ENCODE results near the gene HBEGF. TPM values are rescaled to one million over a fixed set of nuclear protein-coding genes. Genes with fewer than 3 reads are reported as not detected.

HBEGF gene
- 15.7 and 17.1 TPM in 2 replicates for total RNA-seq

DNA sequence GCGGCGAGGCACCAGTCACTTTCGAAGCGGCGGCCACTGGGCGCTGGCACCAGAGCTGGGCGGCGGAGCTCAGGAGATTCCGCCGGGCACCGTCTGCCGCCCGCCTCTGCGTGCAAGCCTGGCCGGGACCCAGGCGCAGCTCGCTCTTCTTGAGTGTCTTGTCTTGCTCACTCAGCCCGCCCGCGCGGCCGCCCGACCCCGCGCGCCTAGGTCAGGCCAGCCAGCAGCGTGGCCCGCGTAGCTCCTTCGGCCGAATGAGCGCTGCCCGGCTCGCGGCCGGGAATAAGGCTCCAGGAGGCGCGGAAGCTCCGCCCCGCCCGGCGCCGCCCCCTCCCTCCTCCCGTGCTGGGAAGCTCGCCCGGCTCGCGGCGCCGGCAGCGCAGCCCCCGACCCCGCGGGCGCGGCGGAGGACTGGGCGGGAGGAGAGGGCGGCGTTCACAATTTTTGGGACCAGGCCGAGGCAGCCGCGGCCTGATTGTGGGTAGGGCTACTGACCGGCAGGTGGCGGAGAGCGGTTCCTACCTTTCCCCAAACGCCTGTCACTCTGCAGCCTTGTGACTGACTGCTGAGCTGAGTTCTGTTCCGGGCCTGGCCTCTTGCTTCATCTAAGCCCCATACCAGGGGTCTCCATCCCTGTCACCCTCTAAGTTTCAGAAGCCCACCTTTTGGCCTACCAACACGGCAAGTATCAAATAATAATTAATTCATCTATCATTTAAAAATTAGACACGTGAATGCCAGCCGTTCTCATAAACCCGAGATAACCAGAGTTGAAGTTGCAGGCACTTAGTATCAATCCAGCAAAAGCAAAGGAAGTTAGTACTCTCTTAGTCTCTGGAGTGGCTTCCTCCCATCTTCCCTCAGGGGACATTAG, at the start of gene HBEGF:
Gene HBEGF, minus strand, starts transcription at position 256 of the 874 bp plus-strand sequence. CDS start 275 bp downstream, outside the sequence.
- Mint-ChIP-seq H3K27me3 (ENCODE audit: low read depth) (peaks cover 11% of the 10 kb centered on the region), H3K36me3 (ENCODE audit: low read depth) (peaks cover 35% of the 10 kb centered on the region), H3K9me3 (no peaks in the 10 kb centered on the region), H3K4me1 (ENCODE audit: low read depth) (peaks cover 39% of the 10 kb centered on the region), H3K4me3 (ENCODE audit: low read depth) (peak within 1 kb of the TSS; percentile 87), H3K27ac (peak within 1 kb of the TSS; percentile 33)
- peak; percentile 36 for DNase-seq (ENCODE audit: low spot score)
- intact Hi-C loops (cut with micrococcal nuclease), result no loop called here

GRCh38 chr5:140393738-140394137, 47.3 kb upstream of the HBEGF start:
- Mint-ChIP-seq H3K4me1 (ENCODE audit: low read depth) (no peaks in the 10 kb centered on the region), H3K27ac (no peak overlapping the region), H3K27me3 (ENCODE audit: low read depth) (no peaks in the 10 kb centered on the region), H3K36me3 (ENCODE audit: low read depth) (no peaks in the 10 kb centered on the region), H3K9me3 (no peaks in the 10 kb centered on the region), H3K4me3 (ENCODE audit: low read depth) (no peak overlapping the region)
- intact Hi-C loops (cut with micrococcal nuclease), result no loop called here
- DNase-seq (ENCODE audit: low spot score), result no peak

DNA sequence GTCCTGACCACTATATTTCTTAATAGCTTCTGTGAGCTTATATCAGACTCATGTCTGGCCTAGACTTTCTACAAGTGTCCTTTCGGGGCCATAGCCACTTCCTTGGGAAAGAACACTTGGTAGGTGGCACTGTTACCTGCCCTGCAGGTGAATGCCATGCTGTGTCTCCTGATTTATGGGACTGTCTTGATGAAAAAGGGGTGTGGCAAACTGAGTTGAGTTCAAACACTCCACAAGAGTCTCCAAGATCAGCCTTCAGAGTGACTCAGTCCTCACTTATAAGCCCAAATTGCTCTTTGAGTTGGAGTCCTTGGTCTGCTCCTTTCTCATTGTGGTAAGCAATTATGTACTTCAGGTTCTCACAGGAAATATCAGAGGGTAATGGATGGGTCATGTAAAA, 45.3 kb upstream of the HBEGF start:
- H3K27me3 Mint-ChIP-seq (ENCODE audit: low read depth), result no peaks in the 10 kb centered on the region
- H3K36me3 Mint-ChIP-seq (ENCODE audit: low read depth), result no peaks in the 10 kb centered on the region
- H3K27ac Mint-ChIP-seq, result no peak overlapping the region
- DNase-seq (ENCODE audit: low spot score), result no peak
- H3K4me3 Mint-ChIP-seq (ENCODE audit: low read depth), result no peak overlapping the region
- intact Hi-C loops (cut with micrococcal nuclease), result no loop called here
- H3K4me1 Mint-ChIP-seq (ENCODE audit: low read depth), result no peaks in the 10 kb centered on the region
- H3K9me3 Mint-ChIP-seq, result no peaks in the 10 kb centered on the region

DNA sequence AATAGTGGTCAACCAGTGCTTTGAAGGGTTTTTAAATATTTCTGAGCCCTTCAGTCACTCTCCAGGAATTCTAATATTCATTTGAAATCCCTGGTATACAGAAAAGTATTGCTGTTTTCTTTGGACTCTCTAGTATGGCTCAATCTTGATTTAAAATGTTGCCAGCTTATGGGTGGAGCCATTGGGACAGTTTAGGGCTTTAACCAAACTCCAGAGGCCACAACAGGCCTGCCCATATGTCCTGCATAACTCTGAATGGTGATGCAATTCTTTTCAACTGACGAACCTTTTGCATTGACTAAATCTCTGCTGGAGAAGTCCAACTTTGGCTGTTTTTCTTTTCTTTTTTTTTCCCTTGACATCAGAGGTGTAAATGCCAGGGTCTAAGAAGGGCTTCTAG, 44.9 kb upstream of the HBEGF start:
- Mint-ChIP-seq H3K4me1 (ENCODE audit: low read depth) (no peaks in the 10 kb centered on the region), H3K4me3 (ENCODE audit: low read depth) (no peak overlapping the region), H3K36me3 (ENCODE audit: low read depth) (no peaks in the 10 kb centered on the region), H3K9me3 (no peaks in the 10 kb centered on the region), H3K27me3 (ENCODE audit: low read depth) (no peaks in the 10 kb centered on the region), H3K27ac (no peak overlapping the region)
- intact Hi-C loops (cut with micrococcal nuclease), result no loop called here
- no peak for DNase-seq (ENCODE audit: low spot score)

DNA sequence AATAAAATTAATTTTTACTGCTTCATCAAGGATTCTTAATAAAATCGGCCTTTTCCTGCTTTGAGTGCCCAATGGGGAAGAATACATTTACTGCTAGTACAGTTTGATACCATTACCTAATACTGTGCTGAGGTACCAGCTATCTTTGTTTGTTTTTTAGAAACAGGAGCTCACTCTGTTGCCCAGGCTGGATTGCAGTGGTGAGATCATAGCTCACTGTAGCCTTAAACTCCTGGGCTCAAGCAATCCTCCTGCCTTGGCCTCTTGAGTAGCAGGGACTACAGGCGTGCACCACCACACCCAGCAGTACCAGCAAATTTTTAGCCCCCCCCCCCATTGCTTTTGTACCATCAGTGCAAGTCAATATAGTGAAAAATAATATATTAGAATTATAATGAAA, 41.6 kb upstream of the HBEGF start:
- intact Hi-C loops (cut with micrococcal nuclease), result no loop called here
- no peak for DNase-seq (ENCODE audit: low spot score)
- no peak overlapping the region for H3K27ac Mint-ChIP-seq
- H3K9me3 Mint-ChIP-seq, result no peaks in the 10 kb centered on the region
- no peaks in the 10 kb centered on the region for H3K27me3 Mint-ChIP-seq (ENCODE audit: low read depth)
- H3K36me3 Mint-ChIP-seq (ENCODE audit: low read depth), result no peaks in the 10 kb centered on the region
- H3K4me1 Mint-ChIP-seq (ENCODE audit: low read depth), result peaks cover 2% of the 10 kb centered on the region
- no peak overlapping the region for H3K4me3 Mint-ChIP-seq (ENCODE audit: low read depth)

GRCh38 chr5:140383300-140383699, 36.9 kb upstream of the HBEGF start:
- intact Hi-C loops (cut with micrococcal nuclease), result no loop called here

DNA sequence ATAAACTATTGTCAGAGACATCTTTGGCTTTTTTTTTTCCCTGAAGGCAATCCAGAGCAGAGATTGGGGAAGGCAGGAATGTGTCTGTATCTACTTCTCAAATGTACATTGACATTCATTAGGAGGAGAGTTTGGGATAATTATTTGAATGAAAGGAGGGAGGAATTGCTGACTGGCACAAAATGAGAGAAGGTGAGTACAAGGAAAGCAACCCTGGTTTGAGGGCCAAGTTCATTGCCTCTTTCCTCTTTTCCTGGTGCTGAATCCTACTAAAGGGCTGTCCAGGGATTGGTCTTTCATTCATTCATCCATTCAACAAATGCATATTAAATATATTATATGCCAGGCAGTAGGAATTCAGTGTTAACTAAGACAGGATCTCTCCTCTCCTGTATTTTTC, 36.5 kb upstream of the HBEGF start:
- H3K4me3 Mint-ChIP-seq (ENCODE audit: low read depth), result no peak overlapping the region
- H3K27ac Mint-ChIP-seq, result no peak overlapping the region
- intact Hi-C loops (cut with micrococcal nuclease), result no loop called here
- H3K4me1 Mint-ChIP-seq (ENCODE audit: low read depth), result peaks cover 8% of the 10 kb centered on the region
- H3K9me3 Mint-ChIP-seq, result no peaks in the 10 kb centered on the region
- DNase-seq (ENCODE audit: low spot score), result no peak
- no peaks in the 10 kb centered on the region for H3K27me3 Mint-ChIP-seq (ENCODE audit: low read depth)
- H3K36me3 Mint-ChIP-seq (ENCODE audit: low read depth), result no peaks in the 10 kb centered on the region

More at GRCh38 chr5:140383300-140383699, 36.9 kb upstream of the HBEGF start:
- no peak overlapping the region for H3K27ac Mint-ChIP-seq
- H3K4me1 Mint-ChIP-seq (ENCODE audit: low read depth), result peaks cover 8% of the 10 kb centered on the region
- no peak overlapping the region for H3K4me3 Mint-ChIP-seq (ENCODE audit: low read depth)
- DNase-seq (ENCODE audit: low spot score), result no peak
- H3K9me3 Mint-ChIP-seq, result no peaks in the 10 kb centered on the region
- H3K27me3 Mint-ChIP-seq (ENCODE audit: low read depth), result no peaks in the 10 kb centered on the region
- H3K36me3 Mint-ChIP-seq (ENCODE audit: low read depth), result no peaks in the 10 kb centered on the region

GRCh38 chr5:140381972-140382371, 35.6 kb upstream of the HBEGF start:
- Mint-ChIP-seq H3K27ac (no peak overlapping the region), H3K9me3 (no peaks in the 10 kb centered on the region), H3K4me1 (ENCODE audit: low read depth) (peaks cover 8% of the 10 kb centered on the region), H3K36me3 (ENCODE audit: low read depth) (no peaks in the 10 kb centered on the region), H3K27me3 (ENCODE audit: low read depth) (no peaks in the 10 kb centered on the region), H3K4me3 (ENCODE audit: low read depth) (no peak overlapping the region)
- DNase-seq (ENCODE audit: low spot score), result no peak
- intact Hi-C loops (cut with micrococcal nuclease), result no loop called here

GRCh38 chr5:140381351-140381750, 34.9 kb upstream of the HBEGF start:
- Mint-ChIP-seq H3K27ac (no peak overlapping the region), H3K9me3 (no peaks in the 10 kb centered on the region), H3K4me1 (ENCODE audit: low read depth) (peaks cover 8% of the 10 kb centered on the region), H3K4me3 (ENCODE audit: low read depth) (no peak overlapping the region), H3K36me3 (ENCODE audit: low read depth) (no peaks in the 10 kb centered on the region), H3K27me3 (ENCODE audit: low read depth) (no peaks in the 10 kb centered on the region)
- no peak for DNase-seq (ENCODE audit: low spot score)
- intact Hi-C loops (cut with micrococcal nuclease), result no loop called here

GRCh38 chr5:140372971-140373487, 26.6 kb upstream of the HBEGF start:
- Mint-ChIP-seq H3K4me1 (ENCODE audit: low read depth) (peaks cover 5% of the 10 kb centered on the region), H3K36me3 (ENCODE audit: low read depth) (no peaks in the 10 kb centered on the region), H3K4me3 (ENCODE audit: low read depth) (no peak overlapping the region), H3K9me3 (no peaks in the 10 kb centered on the region), H3K27me3 (ENCODE audit: low read depth) (no peaks in the 10 kb centered on the region), H3K27ac (no peak overlapping the region)
- no peak for DNase-seq (ENCODE audit: low spot score)
- intact Hi-C loops (cut with micrococcal nuclease), result loop anchor here (1.0 to 5.0 kb wide), 2 partner anchors 262 to 349 kb away; no protein-coding TSS in a partner anchor

- DNase-seq (ENCODE audit: low spot score), result no peak
- H3K36me3 Mint-ChIP-seq (ENCODE audit: low read depth), result no peaks in the 10 kb centered on the region
- H3K9me3 Mint-ChIP-seq, result no peaks in the 10 kb centered on the region
- H3K27me3 Mint-ChIP-seq (ENCODE audit: low read depth), result no peaks in the 10 kb centered on the region
- H3K27ac Mint-ChIP-seq, result no peak overlapping the region
- H3K4me1 Mint-ChIP-seq (ENCODE audit: low read depth), result peaks cover 5% of the 10 kb centered on the region
- H3K4me3 Mint-ChIP-seq (ENCODE audit: low read depth), result no peak overlapping the region
- intact Hi-C loops (cut with micrococcal nuclease), result loop anchor here (5.0 kb wide), 1 partner anchor 351 kb away; no protein-coding TSS in a partner anchor
Measured at GRCh38 chr5:140371356-140372151, 25.2 kb upstream of the HBEGF start.

GRCh38 chr5:140367256-140368013, 21.0 kb upstream of the HBEGF start:
- Mint-ChIP-seq H3K27ac (no peak overlapping the region), H3K4me1 (ENCODE audit: low read depth) (peaks cover 6% of the 10 kb centered on the region), H3K4me3 (ENCODE audit: low read depth) (no peak overlapping the region), H3K27me3 (ENCODE audit: low read depth) (no peaks in the 10 kb centered on the region), H3K9me3 (no peaks in the 10 kb centered on the region), H3K36me3 (ENCODE audit: low read depth) (no peaks in the 10 kb centered on the region)
- intact Hi-C loops (cut with micrococcal nuclease), result no loop called here
- DNase-seq (ENCODE audit: low spot score), result no peak
